Measurements from ENCODE around the gene MRPL53.

Gene MRPL53

DNA sequence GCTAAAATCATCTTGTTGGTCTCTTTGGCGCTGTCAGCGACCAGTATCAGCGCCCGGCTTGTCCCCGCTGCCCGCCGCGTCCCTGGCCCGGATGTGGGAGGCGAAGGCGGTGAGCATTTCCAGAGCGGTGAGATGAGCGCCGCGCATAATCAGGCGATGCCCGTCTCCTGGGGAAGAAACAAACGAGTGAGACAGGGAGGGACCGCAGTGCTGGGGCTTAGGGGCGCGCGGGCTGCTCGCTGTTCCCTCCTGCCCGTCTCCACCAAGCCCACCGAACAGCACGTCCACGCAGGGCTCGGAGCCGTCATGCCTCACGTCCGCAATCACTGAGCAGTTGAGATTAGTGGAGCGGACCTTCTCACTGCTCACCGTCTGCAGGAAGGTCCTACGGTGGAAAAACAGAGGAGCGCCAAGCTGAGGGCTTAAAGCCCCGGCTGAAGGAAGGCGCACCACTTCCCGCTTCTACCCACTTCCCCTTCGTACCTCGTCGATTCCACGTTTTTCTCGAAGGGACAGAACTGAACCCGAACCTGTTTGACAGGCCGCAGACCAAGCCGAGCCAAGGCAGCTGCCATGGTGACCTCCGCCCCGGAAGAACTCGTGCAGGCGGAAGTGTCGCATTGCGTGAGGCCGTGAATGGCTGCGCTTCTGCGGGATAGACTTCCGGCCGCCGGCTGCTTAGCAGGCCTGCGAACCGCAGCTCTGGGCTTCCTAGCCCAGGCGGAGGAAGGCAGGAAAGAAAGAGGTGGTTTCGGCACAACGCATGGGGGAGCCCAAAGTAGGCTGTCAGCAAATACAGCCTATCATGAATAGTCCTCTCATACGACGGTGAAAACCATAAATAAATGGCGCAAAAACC, at the start of gene MRPL53:
TSS of gene MRPL53 (minus strand) at position 595 of the 859 bp plus-strand sequence. CDS start at position 575, 20 bp downstream.
- DNase-seq, result peak; percentile 97

GRCh38 chr2:74516650-74517049, 44.2 kb upstream of the MRPL53 start:
- no peak for DNase-seq

- peak; percentile 88 for DNase-seq
Measured at GRCh38 chr2:74515981-74516633, 43.6 kb upstream of the MRPL53 start.

GRCh38 chr2:74515271-74515980, 42.9 kb upstream of the MRPL53 start:
- DNase-seq, result no peak

- no peak for DNase-seq
Measured at GRCh38 chr2:74514368-74515270, 42.1 kb upstream of the MRPL53 start, which contains the start of gene TLX2. Gene TLX2, plus strand, starts transcription at chr2:74514450. Its CDS starts 357 bp downstream, at chr2:74514807.

- DNase-seq, result no peak
Measured at GRCh38 chr2:74513605-74514367, 41.3 kb upstream of the MRPL53 start.

GRCh38 chr2:74512744-74513604, 40.5 kb upstream of the MRPL53 start:
- no peak for DNase-seq

- no peak for DNase-seq
Measured at GRCh38 chr2:74511104-74511989, 38.9 kb upstream of the MRPL53 start.

DNA sequence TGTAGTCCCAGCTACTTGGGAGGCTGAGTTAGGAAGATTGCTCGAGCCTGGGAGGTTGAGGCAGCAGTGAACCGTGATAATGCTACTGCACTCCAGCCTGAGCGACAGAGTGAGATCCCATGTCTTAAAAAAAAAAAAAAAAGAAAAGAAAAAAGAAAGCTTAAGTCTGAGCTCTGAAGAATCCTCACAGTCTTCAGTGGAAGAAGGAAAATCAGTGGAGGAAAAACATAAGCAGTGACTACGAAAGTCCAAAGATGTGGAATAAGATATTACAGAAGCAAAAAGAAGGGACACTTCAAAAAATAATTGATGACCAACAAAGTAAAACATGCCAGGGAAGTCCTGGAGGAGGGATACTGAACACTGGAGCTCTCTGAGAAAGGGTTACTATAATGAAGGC, 37.8 kb upstream of the MRPL53 start:
- no peak for DNase-seq

DNA sequence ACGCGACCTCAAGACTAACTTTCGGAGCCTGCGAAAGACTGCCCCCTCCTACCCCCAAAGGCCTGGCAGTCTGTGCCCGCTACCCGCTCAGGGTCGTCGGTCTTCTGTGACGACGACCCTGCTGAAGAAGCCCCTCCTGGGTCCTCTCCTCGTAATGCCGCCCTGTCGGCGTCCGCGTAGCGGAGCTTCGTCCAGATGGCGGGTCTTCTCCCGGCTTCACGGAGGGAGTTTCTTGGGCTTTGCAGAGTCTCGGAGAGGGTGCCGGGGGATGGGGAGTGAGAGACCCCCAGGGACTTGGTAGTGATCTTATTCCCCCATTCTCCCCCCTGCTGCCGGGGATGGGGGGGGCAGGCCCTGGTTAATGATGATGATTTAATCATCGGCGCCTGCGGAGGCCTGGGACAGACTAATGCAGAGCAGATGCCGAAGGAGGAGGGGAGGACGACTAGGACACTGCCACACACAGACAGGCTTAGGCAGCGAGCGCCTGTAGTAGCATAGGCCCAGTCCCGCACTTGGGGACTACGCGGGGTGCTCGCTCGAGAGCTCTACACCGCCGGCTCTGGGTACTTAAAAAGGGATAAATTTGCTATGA, 35.5 kb upstream of the MRPL53 start:
- DNase-seq, result peak; percentile 53

DNA sequence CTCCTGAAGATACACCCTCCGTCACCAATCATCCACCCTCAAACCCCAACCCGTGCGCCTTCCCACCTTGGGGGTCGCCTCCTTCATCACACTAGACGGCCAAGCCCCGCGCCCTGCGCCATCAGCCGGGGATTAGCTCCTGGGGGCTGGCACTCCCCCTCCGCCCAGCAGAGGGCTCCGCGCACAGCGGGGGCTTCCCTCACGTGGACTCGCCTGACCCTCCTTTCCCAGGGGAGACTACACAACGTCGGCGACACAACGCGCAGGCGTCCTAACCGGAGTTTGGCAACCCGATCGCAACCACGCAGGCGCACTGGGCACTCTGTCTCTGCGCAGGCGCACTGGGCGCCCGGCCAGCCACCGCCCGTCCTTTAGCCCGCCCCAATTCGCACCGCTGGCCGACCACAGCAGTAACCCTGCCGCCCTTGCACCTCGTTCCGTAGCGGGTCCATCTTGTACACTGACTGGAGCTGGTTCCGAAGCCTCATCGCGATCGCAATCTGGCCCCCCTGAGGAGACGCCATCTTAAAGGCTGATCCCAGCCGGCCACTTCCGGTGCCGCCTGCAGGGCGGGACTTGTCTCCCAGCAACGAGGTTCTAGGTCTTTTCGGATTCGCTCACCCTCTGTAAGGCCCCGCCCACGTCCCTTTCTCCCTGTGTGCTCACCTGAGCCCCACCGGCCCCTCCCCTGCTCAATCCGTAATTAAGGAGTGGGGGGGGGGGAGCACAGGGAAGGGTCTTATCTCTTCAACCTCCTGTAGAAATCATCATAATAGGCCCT, 34.9 kb upstream of the MRPL53 start, which contains the start of gene PCGF1:
TSS of gene PCGF1 (minus strand) at position 551 of the 781 bp plus-strand sequence. CDS start at position 524, 27 bp downstream.
- DNase-seq, result peak; percentile 99

GRCh38 chr2:74505448-74506246, 33.2 kb upstream of the MRPL53 start:
- no peak for DNase-seq

DNA sequence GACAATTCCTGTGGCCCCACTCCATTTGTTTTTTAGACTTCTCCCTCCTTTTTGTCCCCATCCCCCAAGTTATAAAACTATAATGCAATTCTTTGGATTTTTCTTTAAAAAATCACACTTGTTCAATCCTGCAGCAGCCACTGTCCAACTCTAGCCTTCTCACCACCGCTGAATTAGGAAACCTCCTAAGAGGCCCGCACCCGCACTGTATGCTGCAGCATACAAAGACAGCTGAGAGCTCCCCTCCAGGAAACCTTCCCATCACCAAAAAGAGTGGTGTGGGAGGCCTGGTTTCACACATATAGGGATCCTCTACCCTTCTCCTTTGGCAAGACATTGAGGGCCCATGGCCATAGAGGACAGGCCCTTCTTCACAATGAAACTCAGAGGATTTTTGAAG, 32.1 kb upstream of the MRPL53 start:
- DNase-seq, result no peak

- no peak for DNase-seq
Measured at GRCh38 chr2:74503506-74504475, 31.3 kb upstream of the MRPL53 start.

- DNase-seq, result peak; percentile 88
Measured at GRCh38 chr2:74502720-74503505, 30.4 kb upstream of the MRPL53 start.

Data from hematopoietic multipotent progenitor cell treated with erythropoietin and hydrocortisone succinate and interleukin-3 and kit ligand, for 6 days (in vitro differentiated cells).